ENCODE data around the gene POLE3. TPM values are rescaled to one million over a fixed set of nuclear protein-coding genes. Genes with fewer than 3 reads are reported as not detected.

POLE3 gene
- total RNA-seq, 1 donor from 2014 or later = 54.9 TPM

GRCh38 chr9:113391917-113392316 is 18.6 kb downstream of the POLE3 start:
- DNase-seq (ENCODE audit: extremely low spot score, unreplicated experiment) = no peak
- Mint-ChIP-seq H3K9me3 (no peaks in the 10 kb centered on the region), H3K4me1 (ENCODE audit: unreplicated experiment) (peaks cover 19% of the 10 kb centered on the region), H3K36me3 (peaks cover 25% of the 10 kb centered on the region), H3K4me3 (no peak overlapping the region), H3K27me3 (no peaks in the 10 kb centered on the region), H3K27ac (no peak overlapping the region)
- TF ChIP-seq, protein P1, sequence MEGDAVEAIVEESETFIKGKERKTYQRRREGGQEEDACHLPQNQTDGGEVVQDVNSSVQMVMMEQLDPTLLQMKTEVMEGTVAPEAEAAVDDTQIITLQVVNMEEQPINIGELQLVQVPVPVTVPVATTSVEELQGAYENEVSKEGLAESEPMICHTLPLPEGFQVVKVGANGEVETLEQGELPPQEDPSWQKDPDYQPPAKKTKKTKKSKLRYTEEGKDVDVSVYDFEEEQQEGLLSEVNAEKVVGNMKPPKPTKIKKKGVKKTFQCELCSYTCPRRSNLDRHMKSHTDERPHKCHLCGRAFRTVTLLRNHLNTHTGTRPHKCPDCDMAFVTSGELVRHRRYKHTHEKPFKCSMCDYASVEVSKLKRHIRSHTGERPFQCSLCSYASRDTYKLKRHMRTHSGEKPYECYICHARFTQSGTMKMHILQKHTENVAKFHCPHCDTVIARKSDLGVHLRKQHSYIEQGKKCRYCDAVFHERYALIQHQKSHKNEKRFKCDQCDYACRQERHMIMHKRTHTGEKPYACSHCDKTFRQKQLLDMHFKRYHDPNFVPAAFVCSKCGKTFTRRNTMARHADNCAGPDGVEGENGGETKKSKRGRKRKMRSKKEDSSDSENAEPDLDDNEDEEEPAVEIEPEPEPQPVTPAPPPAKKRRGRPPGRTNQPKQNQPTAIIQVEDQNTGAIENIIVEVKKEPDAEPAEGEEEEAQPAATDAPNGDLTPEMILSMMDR (conservative IDR thresholded peaks at IDR 0.05) = no peak

DNA sequence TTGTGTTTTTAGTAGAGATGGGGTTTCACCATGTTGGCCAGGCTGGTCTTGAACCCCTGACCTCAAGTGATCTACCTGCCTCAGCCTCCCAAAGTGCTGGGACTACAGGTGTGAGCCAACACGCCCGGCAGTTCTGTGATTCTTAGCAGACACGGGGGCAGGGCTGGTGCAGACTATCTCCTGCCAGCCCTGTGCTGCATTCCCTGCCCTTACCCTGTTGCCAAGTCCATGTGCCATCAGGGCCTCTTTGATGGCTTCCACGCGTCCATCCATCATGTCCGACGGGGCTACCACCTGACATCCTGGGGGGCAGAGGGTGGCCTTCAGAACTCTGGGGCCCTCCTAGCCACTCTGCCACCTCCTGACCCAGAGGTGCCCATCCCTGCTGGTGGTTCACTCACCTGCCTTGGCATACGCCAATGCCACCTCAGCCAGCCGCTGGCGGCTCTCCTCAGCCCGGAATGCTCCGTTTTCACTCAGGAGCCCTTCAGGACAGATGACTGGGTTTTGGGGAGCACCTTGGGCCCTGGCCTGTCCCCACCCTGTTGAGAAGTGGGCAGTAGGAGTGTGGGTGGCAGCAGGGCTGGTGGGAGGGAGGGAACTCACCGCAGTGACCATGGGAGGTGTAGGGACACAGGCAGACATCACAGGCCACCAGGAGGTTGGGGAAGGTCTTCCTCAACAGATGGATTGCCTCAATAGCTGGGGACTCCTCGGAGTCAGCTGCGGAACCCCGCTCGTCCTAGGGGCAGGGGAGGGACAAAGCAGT is 20.1 kb downstream of the POLE3 start:
- Mint-ChIP-seq H3K9me3 (no peaks in the 10 kb centered on the region), H3K27ac (no peak overlapping the region), H3K27me3 (no peaks in the 10 kb centered on the region), H3K36me3 (peaks cover 30% of the 10 kb centered on the region), H3K4me3 (no peak overlapping the region), H3K4me1 (ENCODE audit: unreplicated experiment) (peaks cover 18% of the 10 kb centered on the region)
- TF ChIP-seq, protein P1 (conservative IDR thresholded peaks at IDR 0.05) = no peak
- no peak for DNase-seq (ENCODE audit: extremely low spot score, unreplicated experiment)

- Mint-ChIP-seq H3K27ac (no peak overlapping the region), H3K9me3 (no peaks in the 10 kb centered on the region), H3K27me3 (no peaks in the 10 kb centered on the region), H3K36me3 (peaks cover 27% of the 10 kb centered on the region), H3K4me3 (no peak overlapping the region), H3K4me1 (ENCODE audit: unreplicated experiment) (peaks cover 18% of the 10 kb centered on the region)
- TF ChIP-seq, protein P1 (conservative IDR thresholded peaks at IDR 0.05) = no peak
- no peak for DNase-seq (ENCODE audit: extremely low spot score, unreplicated experiment)
These were observed 21.0 kb downstream of the POLE3 start for GRCh38 chr9:113389451-113389850.

GRCh38 chr9:113388833-113389232 is 21.6 kb downstream of the POLE3 start:
- DNase-seq (ENCODE audit: extremely low spot score, unreplicated experiment) = no peak
- Mint-ChIP-seq H3K36me3 (peaks cover 27% of the 10 kb centered on the region), H3K4me3 (no peak overlapping the region), H3K4me1 (ENCODE audit: unreplicated experiment) (peaks cover 18% of the 10 kb centered on the region), H3K27ac (peak overlapping the region; percentile 75), H3K9me3 (no peaks in the 10 kb centered on the region), H3K27me3 (no peaks in the 10 kb centered on the region)
- TF ChIP-seq, protein P1 (conservative IDR thresholded peaks at IDR 0.05) = no peak

DNA sequence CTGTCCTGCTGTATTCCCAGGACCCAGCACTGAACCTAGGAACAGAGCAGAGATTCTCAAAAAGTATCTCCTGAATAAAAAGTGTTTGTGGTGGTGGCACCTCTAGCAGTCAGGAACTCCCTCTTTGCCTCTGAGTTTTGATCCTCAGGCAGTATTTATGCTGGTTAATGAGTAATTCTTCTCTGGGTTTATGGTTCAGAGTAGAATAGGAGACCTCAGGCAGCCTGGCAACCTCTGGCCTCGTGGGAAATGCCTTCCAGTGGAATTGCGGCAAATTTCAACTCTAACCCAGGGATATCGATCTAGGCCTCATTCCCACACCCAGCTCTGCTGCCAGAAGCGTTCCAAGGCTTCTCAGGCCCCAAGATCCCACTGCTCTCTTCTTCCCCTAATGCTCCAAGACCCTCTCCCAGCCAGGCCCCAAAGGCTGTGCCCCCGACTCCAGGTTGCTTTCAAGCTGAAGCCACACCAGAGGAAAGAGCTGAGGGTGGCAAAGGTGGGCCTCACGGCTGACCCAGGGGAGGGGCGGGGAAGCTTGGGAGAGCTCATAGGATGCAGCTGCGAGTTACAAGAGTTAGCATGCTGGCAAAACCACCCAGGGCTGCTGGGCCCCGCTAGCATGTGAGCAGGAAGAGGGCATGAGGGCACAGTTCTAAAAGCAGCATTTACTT is 22.8 kb downstream of the POLE3 start:
- Mint-ChIP-seq H3K27ac (peak overlapping the region; percentile 75), H3K4me3 (peak overlapping the region; percentile 13)
- no peak for DNase-seq (ENCODE audit: extremely low spot score, unreplicated experiment)

More for the DNA sequence above, 22.8 kb downstream of the POLE3 start:
- H3K9me3 Mint-ChIP-seq = no peaks in the 10 kb centered on the region
- peaks cover 18% of the 10 kb centered on the region for H3K4me1 Mint-ChIP-seq (ENCODE audit: unreplicated experiment)
- peaks cover 22% of the 10 kb centered on the region for H3K36me3 Mint-ChIP-seq
- no peaks in the 10 kb centered on the region for H3K27me3 Mint-ChIP-seq
- TF ChIP-seq, protein P1 (conservative IDR thresholded peaks at IDR 0.05) = no peak
